ENCODE data around the gene STXBP1. TPM values are rescaled to one million over a fixed set of nuclear protein-coding genes. Genes with fewer than 3 reads are reported as not detected.
"Not testable (repeated sequence)": the region's sequence is repeated elsewhere in the genome, so short reads cannot be mapped to it uniquely, and the experiment has no call there.

Gene STXBP1
- total and polyA plus RNA-seq, 2 experiments from 2014 or later, result 28.5 to 43.7 TPM

DNA sequence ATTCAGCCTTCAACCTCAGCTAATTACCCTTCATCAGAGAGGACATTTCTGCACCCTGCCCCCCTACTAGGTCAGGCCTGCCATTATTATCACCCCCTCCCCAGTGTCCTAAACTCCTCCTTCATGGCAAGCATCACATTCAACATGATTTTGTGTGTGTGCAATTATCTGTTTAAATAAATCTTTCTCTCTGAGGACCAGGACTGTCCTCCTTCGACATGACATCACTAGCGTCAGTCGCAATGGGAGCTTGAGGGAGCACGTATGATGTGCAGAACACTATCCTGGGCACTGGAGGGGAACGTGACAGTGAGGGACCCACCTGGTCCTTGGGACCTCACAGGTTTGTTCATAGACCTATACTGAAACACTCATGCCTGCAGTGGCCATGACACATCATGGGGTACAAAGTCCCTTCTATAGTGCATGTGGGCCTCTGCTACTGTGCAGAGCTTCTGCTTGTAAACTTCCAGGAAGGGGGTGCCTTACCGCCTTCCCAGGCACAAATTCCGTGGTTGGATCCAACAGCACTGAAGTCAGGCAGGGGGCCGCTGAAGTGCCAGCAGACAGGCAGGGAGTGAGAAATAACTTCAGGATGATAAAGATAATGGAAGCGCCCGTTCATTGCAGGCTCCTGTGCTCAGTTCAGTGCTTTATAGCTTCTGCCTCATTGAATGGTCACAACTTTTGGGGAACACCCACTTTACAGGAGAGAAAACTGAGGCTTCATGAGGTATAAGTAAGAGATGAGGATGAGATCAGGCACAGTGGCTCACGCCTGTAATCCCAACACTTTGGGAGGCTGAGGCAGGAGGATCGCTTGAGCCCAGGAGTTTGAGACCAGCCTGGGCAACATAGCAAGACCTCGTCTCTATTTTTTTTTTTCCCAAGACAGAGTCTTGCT is 36.0 kb upstream of the STXBP1 start:
- Histone ChIP-seq H3K27me3 (replicated peaks; ENCODE audit: insufficient read depth) (no peaks in the 10 kb centered on the region), H3K9me2 (ENCODE audit: insufficient read depth) (no peaks in the 10 kb centered on the region), H3K4me1 (ENCODE audit: insufficient read depth) (peaks cover 58% of the 10 kb centered on the region), H3K4me2 (ENCODE audit: unreplicated experiment) (no peak overlapping the region), H3K79me2 (ENCODE audit: insufficient read depth) (peaks cover 67% of the 10 kb centered on the region), H3K36me3 (ENCODE audit: low read depth) (no peaks in the 10 kb centered on the region), H3K27ac (no peak overlapping the region), H3F3A (ENCODE audit: insufficient read depth) (peaks cover 58% of the 10 kb centered on the region), H3K9me3 (ENCODE audit: low read depth) (no peaks in the 10 kb centered on the region), H3K4me3 (no peak overlapping the region), H2AFZ (no peak overlapping the region), H3K9ac (no peak overlapping the region), H4K20me1 (ENCODE audit: insufficient read depth) (no peaks in the 10 kb centered on the region)
- 98 to 99% methylated on average over 13 of the region's 13 CpGs for WGBS, 2 experiments (ENCODE audit: low coverage in 1 of 2, low lambda C conversion rate in 2 of 2, missing lambda C conversion rate in 2 of 2)
- in situ Hi-C loops (cut with MboI), result no loop called here
- TF ChIP-seq EZH2phosphoT487 (IDR thresholded peaks at IDR 0.05; ENCODE audit: insufficient read depth, low read depth) (no peak), EZH2 (IDR thresholded peaks at IDR 0.05; ENCODE audit: insufficient read depth, poor library complexity, severe bottlenecking) (no peak)
- DNase-seq, result no peak

GRCh38 chr9:127577194-127577593 is 34.9 kb upstream of the STXBP1 start:
- H2AFZ ChIP-seq; H3K9me2 ChIP-seq (ENCODE audit: insufficient read depth); H3K27ac ChIP-seq; H3K9ac ChIP-seq; H3K36me3 ChIP-seq (ENCODE audit: low read depth); DNase-seq; H3K4me2 ChIP-seq (ENCODE audit: unreplicated experiment); in situ Hi-C loops (cut with MboI); H3K4me3 ChIP-seq; H4K20me1 ChIP-seq (ENCODE audit: insufficient read depth); H3K27me3 ChIP-seq (replicated peaks; ENCODE audit: insufficient read depth); H3K9me3 ChIP-seq (ENCODE audit: low read depth): not testable (repeated sequence)
- H3F3A ChIP-seq (ENCODE audit: insufficient read depth), result peaks cover 61% of the 10 kb centered on the region
- H3K4me1 ChIP-seq (ENCODE audit: insufficient read depth), result peaks cover 58% of the 10 kb centered on the region
- peaks cover 65% of the 10 kb centered on the region for H3K79me2 ChIP-seq (ENCODE audit: insufficient read depth)
- WGBS, 2 experiments (ENCODE audit: low coverage in 1 of 2, low lambda C conversion rate in 2 of 2, missing lambda C conversion rate in 2 of 2), result 93 to 97% methylated on average over 5 to 6 of the region's 7 CpGs

- 39 to 45% methylated on average over 4 to 5 of the region's 5 CpGs for WGBS, 2 experiments (ENCODE audit: low coverage in 1 of 2, low lambda C conversion rate in 2 of 2, missing lambda C conversion rate in 2 of 2)
- in situ Hi-C loops (cut with MboI), result no loop called here
- peak overlapping the region; percentile 70 for H3K4me2 ChIP-seq (ENCODE audit: unreplicated experiment)
- no peak overlapping the region for H2AFZ ChIP-seq
- H3K9ac ChIP-seq, result peak overlapping the region; percentile 60
- peaks cover 62% of the 10 kb centered on the region for H3K79me2 ChIP-seq (ENCODE audit: insufficient read depth)
- no peaks in the 10 kb centered on the region for H3K9me2 ChIP-seq (ENCODE audit: insufficient read depth)
- peak overlapping the region; percentile 98 for H3K27ac ChIP-seq
- H3K9me3 ChIP-seq (ENCODE audit: low read depth), result no peaks in the 10 kb centered on the region
- H3K36me3 ChIP-seq (ENCODE audit: low read depth), result no peaks in the 10 kb centered on the region
- H3K4me1 ChIP-seq (ENCODE audit: insufficient read depth), result peaks cover 47% of the 10 kb centered on the region
- H4K20me1 ChIP-seq (ENCODE audit: insufficient read depth), result no peaks in the 10 kb centered on the region
- no peak for DNase-seq
- no peaks in the 10 kb centered on the region for H3K27me3 ChIP-seq (replicated peaks; ENCODE audit: insufficient read depth)
- H3K4me3 ChIP-seq, result peak overlapping the region; percentile 74
- TF ChIP-seq EZH2 (IDR thresholded peaks at IDR 0.05; ENCODE audit: insufficient read depth, poor library complexity, severe bottlenecking), result no peak
- TF ChIP-seq EZH2phosphoT487 (IDR thresholded peaks at IDR 0.05; ENCODE audit: insufficient read depth, low read depth), result no peak
- peaks cover 61% of the 10 kb centered on the region for H3F3A ChIP-seq (ENCODE audit: insufficient read depth)
Measured at GRCh38 chr9:127578627-127578951, 33.5 kb upstream of the STXBP1 start.

GRCh38 chr9:127578952-127579853 is 32.9 kb upstream of the STXBP1 start:
- DNase-seq, result peak; percentile 99
- no peaks in the 10 kb centered on the region for H3K27me3 ChIP-seq (replicated peaks; ENCODE audit: insufficient read depth)
- H3K9ac ChIP-seq, result peak overlapping the region; percentile 90
- in situ Hi-C loops (cut with MboI), result no loop called here
- H3K79me2 ChIP-seq (ENCODE audit: insufficient read depth), result peaks cover 62% of the 10 kb centered on the region
- H2AFZ ChIP-seq, result 0 out of 2 replicates have a peak overlapping the region, but pooled peaks have one; percentile 17
- H3K9me3 ChIP-seq (ENCODE audit: low read depth), result no peaks in the 10 kb centered on the region
- no peaks in the 10 kb centered on the region for H4K20me1 ChIP-seq (ENCODE audit: insufficient read depth)
- WGBS, 2 experiments (ENCODE audit: low coverage in 1 of 2, low lambda C conversion rate in 2 of 2, missing lambda C conversion rate in 2 of 2), result 12 to 14% methylated on average over 20 to 21 of the region's 21 CpGs
- H3F3A ChIP-seq (ENCODE audit: insufficient read depth), result peaks cover 58% of the 10 kb centered on the region
- peaks cover 41% of the 10 kb centered on the region for H3K4me1 ChIP-seq (ENCODE audit: insufficient read depth)
- H3K4me2 ChIP-seq (ENCODE audit: unreplicated experiment), result peak overlapping the region; percentile 92
- H3K36me3 ChIP-seq (ENCODE audit: low read depth), result no peaks in the 10 kb centered on the region
- H3K27ac ChIP-seq, result peak overlapping the region; percentile 98
- H3K4me3 ChIP-seq, result peak overlapping the region; percentile 74
- no peak for TF ChIP-seq EZH2phosphoT487 (IDR thresholded peaks at IDR 0.05; ENCODE audit: insufficient read depth, low read depth)
- TF ChIP-seq EZH2 (IDR thresholded peaks at IDR 0.05; ENCODE audit: insufficient read depth, poor library complexity, severe bottlenecking), result no peak
- H3K9me2 ChIP-seq (ENCODE audit: insufficient read depth), result no peaks in the 10 kb centered on the region

All from GM23248 (cell line).